Stimulated activated CD4-positive, alpha-beta T cell treated with anti-CD3 and anti-CD28 coated beads, Interleukin-4, amount 100 ng/mL, for 4 hours (primary cell): Measurements from ENCODE around the gene LRRC37B.
"Not testable (repeated sequence)": the region's sequence is repeated elsewhere in the genome, so short reads cannot be mapped to it uniquely, and the experiment has no call there.

Source experiments
- DNase-seq, 2 experiments: peaks; one replicate each; pipeline ENCODE4 v3.0.0-alpha.2; 2020

Gene LRRC37B

DNA sequence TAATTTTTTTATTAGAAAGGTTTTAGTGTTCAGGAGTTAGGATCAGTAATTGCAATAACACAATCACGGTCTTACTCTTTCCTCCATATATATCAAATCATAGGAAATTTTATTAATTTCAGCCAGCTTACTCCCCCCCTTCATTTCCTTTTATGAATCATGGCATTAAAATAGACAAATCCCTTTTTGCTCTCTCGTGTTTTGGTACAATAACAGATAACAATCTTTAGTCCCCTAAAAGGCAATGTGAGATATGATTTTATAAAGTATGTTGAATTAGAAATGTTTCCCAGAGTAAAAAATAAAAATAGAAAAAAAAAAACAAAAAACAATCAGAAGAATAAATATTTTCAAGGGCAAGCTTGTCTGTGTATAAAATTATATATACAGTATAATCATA, 92.5 kb downstream of the LRRC37B start:
- DNase-seq, result no peak

DNA sequence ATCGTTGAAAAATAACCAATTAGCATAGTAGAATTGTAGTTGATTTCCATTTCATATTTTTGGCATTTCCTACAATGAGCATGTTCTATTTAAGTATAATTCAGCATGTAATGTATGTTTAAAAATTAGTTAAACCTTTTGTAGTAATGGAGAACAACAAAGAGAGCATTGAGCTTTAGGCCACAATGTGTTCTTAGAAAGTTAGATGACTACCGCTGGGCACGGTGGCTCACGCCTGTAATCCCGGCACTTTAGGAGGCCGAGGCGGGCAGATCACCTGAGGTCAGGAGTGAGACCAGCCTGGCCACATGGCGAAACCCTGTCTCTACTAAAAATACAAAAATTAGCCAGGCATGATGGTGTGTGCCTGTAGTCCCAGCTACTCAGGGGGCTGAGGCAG, 93.1 kb downstream of the LRRC37B start:
- not testable (repeated sequence) for DNase-seq

- no peak for DNase-seq
Observed at GRCh38 chr17:32100971-32101631, 93.9 kb downstream of the LRRC37B start.

- no peak for DNase-seq
Observed at GRCh38 chr17:32102172-32102571, 95.0 kb downstream of the LRRC37B start.

GRCh38 chr17:32102646-32103186, 95.5 kb downstream of the LRRC37B start:
- no peak for DNase-seq
